NCI-H2107 (cell line): ENCODE results near the gene GIN1.
"Not testable (repeated sequence)": the region's sequence is repeated elsewhere in the genome, so short reads cannot be mapped to it uniquely, and the experiment has no call there.

Experiments used
- DNase-seq: peaks from one replicate; lab custom pipeline; 2025; lab: John Stamatoyannopoulos, UW

The GIN1 gene

DNA sequence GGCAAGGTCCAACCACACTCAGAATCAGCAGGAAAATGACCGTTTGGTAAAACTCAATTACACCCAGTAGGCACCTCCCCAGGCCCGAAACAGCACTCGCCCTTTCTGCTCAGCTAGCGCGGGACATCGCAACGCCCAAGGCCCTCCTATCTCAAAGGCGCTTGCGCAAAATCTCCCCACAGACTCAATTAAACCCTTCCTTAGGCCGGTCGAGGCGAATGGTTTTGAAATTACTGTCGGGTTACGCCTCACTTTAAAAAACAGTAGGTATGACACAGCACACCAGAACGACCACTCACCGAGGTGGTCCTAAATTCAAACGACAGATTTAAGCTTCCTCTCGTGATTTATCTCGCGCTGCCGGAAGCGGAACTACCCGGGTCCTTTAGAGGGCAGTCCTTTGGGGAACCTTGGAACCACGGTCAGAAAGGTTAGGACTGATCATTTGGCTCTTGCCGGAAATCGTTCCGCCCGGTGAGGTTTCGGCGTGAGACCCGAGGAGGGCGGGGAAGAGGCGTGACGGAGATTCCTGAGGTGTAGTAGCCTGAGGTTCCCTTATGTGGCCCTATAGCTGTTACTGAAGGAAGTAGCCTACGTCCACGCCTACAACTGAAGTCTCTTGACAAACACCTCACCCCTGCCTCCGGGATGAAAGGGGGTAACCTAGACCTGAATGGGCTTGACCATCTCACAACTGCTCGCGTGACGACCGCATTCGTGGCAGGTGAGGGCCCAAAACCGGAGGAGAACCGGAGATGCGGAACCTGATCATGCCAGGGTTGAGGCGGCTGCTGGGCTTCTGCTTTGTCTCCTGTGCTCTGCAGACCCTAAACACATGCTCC, at the start of gene GIN1, which contains the start of gene PPIP5K2:
Gene GIN1 (minus strand): TSS at position 374 of the 842 bp plus-strand sequence. CDS start 11,431 bp downstream, outside the sequence.
Gene PPIP5K2 (plus strand): TSS at position 537 of the 842 bp plus-strand sequence. CDS start 9,289 bp downstream, outside the sequence.
- peak; percentile 79 for DNase-seq

- DNase-seq = no peak
Observed at GRCh38 chr5:103166706-103167105, 46.8 kb upstream of the GIN1 start.

- no peak for DNase-seq
Observed at GRCh38 chr5:103151156-103151555, 31.2 kb upstream of the GIN1 start.

DNA sequence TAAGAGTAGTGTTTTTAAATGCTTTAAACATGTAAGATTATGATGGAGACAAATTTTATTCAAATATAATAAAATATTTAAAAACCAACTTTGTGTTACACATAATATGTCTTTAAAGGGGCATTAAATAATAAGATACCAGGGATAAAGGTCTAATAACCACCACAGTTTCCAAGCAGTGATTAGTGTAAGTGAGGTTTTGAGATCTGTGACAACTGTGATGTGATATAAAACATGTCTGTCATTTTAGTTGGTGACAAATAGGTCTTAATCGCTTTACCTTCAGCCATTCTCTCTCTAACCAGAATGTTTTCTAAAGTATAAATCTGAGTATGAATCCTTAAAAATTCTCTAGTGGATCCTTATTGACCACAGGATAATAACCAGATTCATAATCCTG, 28.3 kb upstream of the GIN1 start:
- no peak for DNase-seq

DNA sequence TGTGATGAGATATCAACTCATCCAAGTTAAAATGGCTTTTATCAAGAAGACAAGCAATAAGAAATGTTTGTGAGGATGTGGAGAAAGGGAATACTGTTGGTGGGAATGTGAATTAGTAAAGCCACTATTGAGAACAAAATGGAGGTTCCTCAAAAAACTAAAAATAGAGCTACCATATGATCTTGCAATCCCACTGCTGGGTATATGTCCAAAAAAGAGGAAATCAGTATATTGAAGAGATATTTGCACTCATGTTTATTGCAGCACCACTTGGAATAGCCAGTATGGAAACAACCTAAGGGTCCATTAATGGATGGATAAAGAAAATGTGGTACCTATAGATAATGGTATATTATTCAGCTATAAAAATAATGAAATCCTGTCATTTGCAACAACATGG, 25.3 kb upstream of the GIN1 start:
- DNase-seq = no peak

GRCh38 chr5:103142132-103142531, 22.2 kb upstream of the GIN1 start:
- DNase-seq = not testable (repeated sequence)

- DNase-seq = peak; percentile 35
Observed at GRCh38 chr5:103139264-103139865, 19.4 kb upstream of the GIN1 start.

DNA sequence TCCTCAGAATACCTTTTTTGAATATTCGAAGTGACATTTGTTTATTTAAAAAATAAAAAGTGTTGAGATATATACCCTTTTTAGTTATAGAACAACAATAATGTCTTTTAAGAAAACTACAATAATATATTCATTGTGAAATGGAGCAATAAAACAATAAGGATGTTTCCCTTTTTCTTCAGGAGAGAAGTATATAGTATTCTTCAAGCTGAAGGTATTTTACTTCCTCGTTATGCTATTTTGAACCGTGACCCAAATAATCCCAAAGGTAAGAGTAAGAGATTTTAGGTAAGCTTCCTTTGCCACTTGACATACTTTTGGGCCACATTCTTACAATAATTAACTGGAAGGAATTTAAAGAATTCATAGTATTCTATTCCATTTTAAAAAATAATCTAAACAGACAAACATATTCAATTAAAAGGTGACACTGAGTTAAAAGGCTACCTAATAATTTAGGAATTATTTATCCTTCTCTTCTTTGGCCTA, 18.3 kb upstream of the GIN1 start:
- no peak for DNase-seq

- DNase-seq = no peak
Observed at GRCh38 chr5:103135461-103135860, 15.5 kb upstream of the GIN1 start.

- DNase-seq = no peak
Observed at GRCh38 chr5:103133231-103133630, 13.3 kb upstream of the GIN1 start.

DNA sequence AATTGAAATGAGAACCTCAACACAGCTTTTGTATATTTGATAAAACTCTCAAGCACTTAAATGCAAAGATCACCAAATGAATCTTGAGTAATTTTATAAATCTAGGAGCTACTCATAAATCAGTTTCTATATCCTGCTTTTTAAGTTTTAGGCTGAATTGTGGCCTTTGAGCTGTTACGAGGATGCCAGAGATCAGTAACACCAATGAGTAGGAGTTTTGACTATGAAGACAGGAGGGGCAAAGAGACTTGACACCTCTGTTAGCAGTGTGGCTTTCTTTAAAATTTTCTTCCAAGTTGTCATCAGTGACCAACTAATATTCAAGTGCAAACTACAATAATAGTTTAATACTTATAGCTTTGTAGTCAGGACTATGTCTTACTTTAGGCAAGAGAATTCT, 12.7 kb upstream of the GIN1 start:
- no peak for DNase-seq

DNA sequence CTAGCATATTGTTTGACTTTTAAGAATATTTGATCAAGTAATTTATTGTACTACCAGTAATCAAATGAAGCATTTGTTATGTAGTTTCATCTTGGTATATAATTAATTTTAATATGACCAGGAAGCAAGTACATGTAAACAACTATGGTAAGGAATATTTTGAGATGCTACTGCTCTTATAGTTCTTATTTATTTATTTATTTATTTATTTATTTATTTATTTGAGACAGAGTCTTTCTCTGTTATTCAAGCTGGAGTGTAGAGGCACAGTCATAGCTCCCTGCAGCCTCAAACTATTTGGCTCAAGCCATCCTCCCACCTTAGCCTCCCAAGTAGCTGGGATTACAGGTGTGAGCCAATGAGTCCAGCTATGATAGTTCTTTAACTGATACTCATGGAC, 8.3 kb upstream of the GIN1 start:
- no peak for DNase-seq

GRCh38 chr5:103127292-103127817, 7.4 kb upstream of the GIN1 start:
- DNase-seq = no peak

DNA sequence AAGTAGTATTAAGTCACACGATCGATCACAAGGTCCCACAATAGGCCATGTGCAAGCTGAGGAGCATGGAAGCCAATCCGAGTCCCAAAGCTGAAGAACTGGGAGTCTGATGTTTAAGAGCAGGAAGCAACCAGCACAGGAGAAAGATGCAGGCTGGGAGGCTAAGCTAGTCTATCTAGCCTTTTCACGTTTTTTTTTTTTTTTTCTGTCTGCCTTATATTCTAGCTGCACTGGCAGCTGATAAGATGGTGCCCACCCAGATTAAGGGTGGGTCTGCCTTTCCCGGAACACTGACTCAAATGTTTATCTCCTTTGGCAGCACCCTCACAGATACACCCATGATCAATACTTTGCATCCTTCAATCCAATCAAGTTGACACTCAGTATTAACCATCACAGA, 6.6 kb upstream of the GIN1 start:
- DNase-seq = no peak

DNA sequence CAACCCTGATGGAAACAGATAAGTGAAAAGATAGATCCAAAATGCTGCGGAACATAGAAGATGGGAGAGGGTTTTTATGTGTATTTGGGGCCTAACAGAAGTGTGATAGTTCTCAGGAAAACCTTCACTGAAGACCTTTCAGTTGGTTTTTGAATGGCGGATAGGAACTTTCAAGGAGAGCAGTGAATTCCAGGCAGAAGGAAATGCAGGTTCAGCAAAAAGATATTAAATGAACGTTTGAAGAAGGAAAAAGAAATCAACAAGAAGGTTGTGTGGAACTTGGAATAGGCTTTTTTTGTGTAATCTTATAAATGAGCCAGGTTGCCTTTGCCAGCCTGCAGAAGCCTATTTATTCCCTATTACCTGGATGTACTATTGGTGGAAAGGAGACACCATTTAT, 2.3 kb upstream of the GIN1 start:
- DNase-seq = no peak

GRCh38 chr5:103120607-103121200, 766 bp upstream of the GIN1 start:
- DNase-seq = no peak

GRCh38 chr5:103119070-103119764, 721 bp downstream of the GIN1 start:
- no peak for DNase-seq

DNA sequence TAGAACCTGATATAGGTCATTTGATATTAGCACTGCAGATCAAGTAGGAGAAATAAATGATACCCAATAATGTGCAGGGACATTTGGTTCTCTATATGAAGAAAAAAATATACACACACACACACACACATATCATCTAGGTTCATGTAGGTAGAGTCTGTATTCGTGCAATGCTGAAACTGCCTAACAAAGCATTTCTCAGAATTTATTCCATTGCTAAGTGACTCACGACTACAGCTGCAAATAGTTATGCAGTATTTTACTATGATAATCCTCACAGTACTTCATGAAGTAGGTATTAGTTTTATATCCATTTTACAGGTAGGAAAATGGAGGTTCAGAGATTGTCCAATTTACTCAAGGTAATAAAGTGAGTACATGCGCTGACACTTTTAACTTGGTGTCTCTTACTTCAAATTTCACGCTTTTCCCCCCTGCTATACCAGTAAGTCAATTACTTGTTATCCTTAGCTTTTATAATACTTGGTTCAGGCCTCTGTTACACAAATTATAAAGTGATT, 2.4 kb downstream of the GIN1 start:
- DNase-seq = no peak

DNA sequence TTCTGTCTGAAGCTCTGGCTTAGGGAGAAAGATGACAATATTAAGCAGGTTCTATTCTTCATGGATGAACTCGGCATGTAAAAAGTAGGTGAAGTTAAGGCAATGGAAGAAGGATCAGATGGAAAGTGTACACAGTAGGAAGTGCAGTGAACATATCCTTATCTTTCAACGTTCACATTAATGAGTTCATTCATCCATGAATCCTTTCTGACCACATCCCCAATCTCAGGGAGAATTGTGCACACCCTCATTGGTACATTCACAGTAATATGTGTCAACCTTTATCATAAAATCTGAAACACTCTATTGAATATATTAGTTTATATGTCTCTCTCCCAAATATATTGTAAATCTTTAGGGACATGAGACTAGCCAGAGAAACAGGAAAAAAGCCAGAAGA, 5.5 kb downstream of the GIN1 start:
- no peak for DNase-seq

- DNase-seq = no peak
Observed at GRCh38 chr5:103112910-103113309, 7.0 kb downstream of the GIN1 start.

DNA sequence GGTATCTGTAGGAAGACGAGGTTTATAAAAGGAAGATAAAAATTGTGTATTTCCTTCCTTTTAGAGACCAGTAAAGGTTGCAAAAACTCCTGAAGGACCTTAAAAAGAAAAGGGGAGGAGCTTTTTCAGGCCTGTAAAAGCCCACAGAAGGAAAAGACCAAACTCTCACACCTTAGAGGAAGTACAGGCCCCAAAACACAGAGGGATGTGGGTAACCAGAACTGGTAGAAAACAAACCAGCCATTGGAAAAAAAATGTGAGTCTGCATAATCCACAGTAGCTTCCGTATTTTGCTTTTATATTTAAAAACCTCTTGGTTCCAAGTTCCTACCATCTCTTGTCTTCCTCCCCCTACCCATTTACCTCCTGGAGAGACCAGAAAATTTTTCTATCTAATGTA, 8.5 kb downstream of the GIN1 start:
- no peak for DNase-seq

GRCh38 chr5:103110403-103110802, 9.5 kb downstream of the GIN1 start:
- DNase-seq = no peak
